Neural crest cell (in vitro differentiated cells): ENCODE measurements around the gene BMAL1. TPM values are rescaled to one million over a fixed set of nuclear protein-coding genes. Genes with fewer than 3 reads are reported as not detected.

Experiments
- DNase-seq: peaks from one replicate; pipeline ENCODE4 v3.0.0; 2021; ENCODE audit warnings: low read depth, mixed read lengths, low spot score
- H3K27ac Mint-ChIP-seq: one replicate; pipeline ENCODE4 v1.8.0; 2021; ENCODE audit warnings: mild to moderate bottlenecking, mixed read lengths; ENCODE audit not compliant: unreplicated experiment
- H3K27me3 Mint-ChIP-seq: 2 replicates; pipeline ENCODE4 v1.8.0; 2021; ENCODE audit warnings: low read depth, mild to moderate bottlenecking, mixed read lengths
- H3K36me3 Mint-ChIP-seq: 2 replicates; pipeline ENCODE4 v1.8.0; 2021; ENCODE audit warnings: low read depth, mild to moderate bottlenecking, mixed read lengths
- H3K4me1 Mint-ChIP-seq: 2 replicates; pipeline ENCODE4 v1.8.0; 2021; ENCODE audit warnings: mixed read lengths
- H3K4me3 Mint-ChIP-seq: one replicate; pipeline ENCODE4 v1.8.0; 2021; ENCODE audit warnings: mild to moderate bottlenecking, mixed read lengths
- H3K9me3 Mint-ChIP-seq: 2 replicates; pipeline ENCODE4 v1.8.0; 2021; ENCODE audit warnings: mixed read lengths
- CTCF ChIP-seq: fragments of 200-600 bp; sonication (generic); conservative IDR thresholded peaks from 2 replicates; pipeline ENCODE4 v1.5.0; 2021; ENCODE audit warnings: antibody characterized with exemption, mild to moderate bottlenecking
- total RNA-seq: library from RNA; stranded (reverse); gene quantifications from 2 replicates; pipeline ENCODE4 v1.2.1, GENCODE V29; 2021

Gene BMAL1
- total RNA-seq, 1 donor from 2014 or later = 5.1 TPM

GRCh38 chr11:13276454-13276831, 1.1 kb upstream of the BMAL1 start:
- Mint-ChIP-seq H3K27ac (no peak overlapping the region), H3K4me1 (peaks cover 15% of the 10 kb centered on the region), H3K36me3 (no peaks in the 10 kb centered on the region), H3K9me3 (no peaks in the 10 kb centered on the region), H3K27me3 (peaks cover 89% of the 10 kb centered on the region), H3K4me3 (peak overlapping the region; percentile 95)
- DNase-seq = no peak
- TF ChIP-seq CTCF = no peak

DNA sequence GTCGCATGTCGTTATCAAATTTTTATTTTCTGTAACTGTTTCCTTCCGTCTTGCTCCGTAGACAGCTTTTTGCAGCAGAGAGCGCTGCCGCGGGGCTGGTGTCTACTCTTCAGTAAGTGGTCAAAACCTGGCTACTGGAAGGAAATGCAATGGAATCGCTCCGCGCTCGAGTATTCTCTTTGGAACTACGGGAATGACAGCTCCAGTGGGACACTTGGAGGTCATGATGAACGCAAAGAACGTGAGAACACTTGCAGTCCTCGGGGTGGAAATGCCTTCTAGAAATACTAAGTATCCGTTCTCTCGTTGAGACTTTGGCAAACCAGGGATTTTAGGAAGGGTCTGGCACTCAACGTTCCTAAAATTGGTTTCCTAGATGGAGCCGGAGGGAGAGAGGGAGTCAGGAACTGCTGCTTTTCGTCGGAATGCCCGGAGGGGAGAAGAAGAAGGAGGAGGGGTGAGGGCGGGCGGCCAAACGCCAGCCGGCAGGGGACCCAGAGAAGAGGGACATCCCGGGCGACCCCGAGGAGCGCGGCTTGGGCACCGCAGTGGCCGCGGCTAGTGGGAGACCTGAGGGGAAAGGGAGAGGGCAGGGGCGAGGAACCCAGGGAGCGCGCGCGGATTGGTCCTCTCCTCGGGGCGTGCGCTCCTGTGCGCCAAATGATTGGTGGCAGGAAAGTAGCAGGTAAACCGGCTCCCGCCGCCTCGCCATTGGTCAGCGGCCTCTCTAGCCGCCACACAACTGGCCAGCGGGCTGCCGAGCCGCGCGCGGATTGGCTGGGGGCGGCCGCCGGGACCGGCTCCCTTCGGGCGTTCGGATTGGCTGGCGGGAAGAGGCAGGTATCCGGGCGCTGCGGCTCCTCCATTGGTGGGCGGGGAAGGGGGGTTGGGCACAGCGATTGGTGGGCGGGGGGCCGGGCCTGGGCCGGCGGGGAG, 490 bp upstream of the BMAL1 start:
- Mint-ChIP-seq H3K36me3 (peaks cover 2% of the 10 kb centered on the region), H3K4me1 (peaks cover 15% of the 10 kb centered on the region), H3K27me3 (peaks cover 89% of the 10 kb centered on the region)

DNA sequence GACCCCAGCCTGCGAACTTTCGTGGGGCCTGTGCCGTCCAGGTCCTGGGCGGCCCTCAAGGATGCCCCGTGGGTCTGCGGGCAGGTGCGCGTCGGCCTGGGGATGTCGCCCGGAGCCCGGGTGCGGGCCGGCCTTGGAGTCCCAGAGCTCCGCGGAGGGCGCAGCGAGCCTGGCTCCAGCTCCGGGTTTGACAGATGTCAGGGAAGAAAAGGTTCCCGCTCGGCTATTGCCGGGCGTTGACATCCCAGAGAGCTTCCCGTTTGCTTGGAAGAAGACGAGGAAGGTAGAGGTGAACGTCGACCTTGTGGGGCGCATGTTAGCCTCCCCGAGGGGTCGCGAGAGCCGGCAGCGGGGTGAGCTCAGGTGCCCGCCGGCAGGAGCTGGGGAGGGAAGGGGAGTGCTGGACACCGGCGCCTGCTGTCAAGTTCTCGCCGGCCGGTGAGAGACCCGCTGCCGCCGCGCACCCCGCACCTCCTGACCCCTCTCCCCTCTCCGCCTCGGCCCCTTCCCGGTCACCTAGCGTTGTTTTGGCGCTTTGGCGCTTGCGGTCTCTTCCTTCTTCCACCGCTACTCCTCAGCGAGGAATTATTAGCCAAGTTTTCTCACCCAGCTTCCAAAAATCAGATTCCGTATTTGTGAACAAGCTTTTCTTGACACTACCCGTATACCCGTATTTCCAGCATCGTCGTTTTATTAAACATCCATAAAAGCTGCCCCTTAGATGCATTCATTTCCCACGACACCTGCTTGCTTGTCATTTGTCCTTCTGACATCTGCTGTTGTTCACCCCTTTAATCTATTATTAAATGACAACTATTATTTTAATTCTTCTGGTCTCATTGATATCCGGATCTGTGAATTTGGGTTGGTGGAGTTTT, 1.3 kb downstream of the BMAL1 start:
- peak overlapping the region; percentile 79 for H3K4me3 Mint-ChIP-seq
- H3K4me1 Mint-ChIP-seq = peaks cover 15% of the 10 kb centered on the region
- peaks cover 86% of the 10 kb centered on the region for H3K27me3 Mint-ChIP-seq
- no peak overlapping the region for H3K27ac Mint-ChIP-seq
- H3K9me3 Mint-ChIP-seq = no peaks in the 10 kb centered on the region
- peaks cover 2% of the 10 kb centered on the region for H3K36me3 Mint-ChIP-seq
- no peak for TF ChIP-seq CTCF
- no peak for DNase-seq

More for the DNA sequence above, 490 bp upstream of the BMAL1 start:
- TF ChIP-seq CTCF = no peak
- peak; percentile 90 for DNase-seq
- Mint-ChIP-seq H3K27ac (no peak overlapping the region), H3K9me3 (no peaks in the 10 kb centered on the region), H3K4me3 (peak overlapping the region; percentile 95)

- Mint-ChIP-seq H3K27ac (no peak overlapping the region), H3K4me1 (peaks cover 15% of the 10 kb centered on the region), H3K36me3 (peaks cover 2% of the 10 kb centered on the region), H3K9me3 (no peaks in the 10 kb centered on the region), H3K4me3 (peak overlapping the region; percentile 79), H3K27me3 (peaks cover 80% of the 10 kb centered on the region)
- DNase-seq = no peak
- no peak for TF ChIP-seq CTCF
Measured at GRCh38 chr11:13279487-13279834, 1.9 kb downstream of the BMAL1 start.

GRCh38 chr11:13280092-13280722, 2.6 kb downstream of the BMAL1 start:
- Mint-ChIP-seq H3K9me3 (no peaks in the 10 kb centered on the region), H3K27ac (no peak overlapping the region), H3K4me3 (peak overlapping the region; percentile 79), H3K27me3 (peaks cover 76% of the 10 kb centered on the region), H3K36me3 (peaks cover 2% of the 10 kb centered on the region), H3K4me1 (peaks cover 15% of the 10 kb centered on the region)
- no peak for TF ChIP-seq CTCF
- no peak for DNase-seq
